ENCODE measurements around the gene SYNE3. TPM values are rescaled to one million over a fixed set of nuclear protein-coding genes. Genes with fewer than 3 reads are reported as not detected.

Gene SYNE3
- total and polyA plus RNA-seq, 10 of the 15 experiments (the other 5 are each of a cell fraction or from before 2014, with no cell fraction given) = 1.4 to 44.1 (median 13.4) TPM

- in situ Hi-C loops (cut with MboI) = no loop called here
- BruUV-seq (replicated peaks) = no TSS peak
- Histone ChIP-seq H3K4me2 (ENCODE audit: control insufficient read depth, insufficient read depth) (no peak overlapping the region), H3K9me3 (replicated peaks; ENCODE audit: control insufficient read depth, insufficient read depth, low read length) (no peaks in the 10 kb centered on the region), H3K27ac (ENCODE audit: control insufficient read depth, insufficient read depth) (no peak overlapping the region), H3K27me3 (replicated peaks in 1 of 2; ENCODE audit: control insufficient read depth in 2 of 2, insufficient read depth in 2 of 2, low read length in 1 of 2) (no peaks in the 10 kb centered on the region), H3K79me2 (ENCODE audit: control insufficient read depth, insufficient read depth, low read length) (peaks cover 52% of the 10 kb centered on the region), H3K9ac (ENCODE audit: control insufficient read depth, insufficient read depth, low read length) (no peak overlapping the region), H3K36me3 (ENCODE audit: control insufficient read depth in 2 of 2, insufficient read depth in 2 of 2, low read length in 1 of 2) (peaks cover 4 to 7% of the 10 kb centered on the region in 2 experiments; a peak in 3 of 4 replicates), H2AFZ (ENCODE audit: control insufficient read depth, low read depth, low read length) (no peak overlapping the region), H4K20me1 (ENCODE audit: control insufficient read depth, insufficient read depth) (no peaks in the 10 kb centered on the region), H3K4me1 (ENCODE audit: control insufficient read depth, insufficient read depth, low read length) (peaks cover 24% of the 10 kb centered on the region), H3K4me3 (no peak overlapping the region)
- intact Hi-C loops (cut with micrococcal nuclease; ENCODE audit: unreplicated experiment) = no loop called here
- FAIRE-seq (no peak), ATAC-seq (no peak), DNase-seq (ENCODE audit: low read depth, low spot score) (no peak)
- WGBS (ENCODE audit: insufficient coverage, insufficient replicate concordance, low lambda C conversion rate, missing lambda C conversion rate) = 81% methylated on average over 12 of the region's 12 CpGs
- ChIA-PET CTCF (interaction anchor here (0.9 kb wide), 1 partner anchor 30 kb away, joined by 3 read pairs; no protein-coding TSS in a partner anchor), SMC1A (ENCODE audit: uncharacterized antibody, unreplicated experiment) (interaction anchor here (0.8 to 3.2 kb wide), 7 partner anchors 10 to 48 kb away, joined by 3 to 12 read pairs (median 4); no protein-coding TSS in a partner anchor), POLR2A (interaction anchor here (0.7 kb wide), 1 partner anchor 33 kb away, joined by 3 read pairs; no protein-coding TSS in a partner anchor), RAD21 (ENCODE audit: unreplicated experiment) (interaction anchor here (0.6 to 1.4 kb wide), 4 partner anchors 10 to 258 kb away, joined by 3 to 4 read pairs (median 3); no protein-coding TSS in a partner anchor)
- TF ChIP-seq YY1 (IDR thresholded peaks at IDR 0.05; ENCODE audit: low read depth, low read length) = no peak
Observed at GRCh38 chr14:95482627-95483308, 33.7 kb downstream of the SYNE3 start.

GRCh38 chr14:95481391-95482022 lies 34.9 kb downstream of the SYNE3 start:
- intact Hi-C loops (cut with micrococcal nuclease; ENCODE audit: unreplicated experiment) = loop anchor here (2.0 kb wide), 1 partner anchor 13 kb away; no protein-coding TSS in a partner anchor
- Histone ChIP-seq H2AFZ (ENCODE audit: control insufficient read depth, low read depth, low read length) (no peak overlapping the region), H3K79me2 (ENCODE audit: control insufficient read depth, insufficient read depth, low read length) (peaks cover 46% of the 10 kb centered on the region), H3K27me3 (replicated peaks in 1 of 2; ENCODE audit: control insufficient read depth in 2 of 2, insufficient read depth in 2 of 2, low read length in 1 of 2) (no peaks in the 10 kb centered on the region), H3K4me3 (no peak overlapping the region), H3K9me3 (replicated peaks; ENCODE audit: control insufficient read depth, insufficient read depth, low read length) (no peaks in the 10 kb centered on the region), H3K4me1 (ENCODE audit: control insufficient read depth, insufficient read depth, low read length) (peaks cover 21% of the 10 kb centered on the region), H3K36me3 (ENCODE audit: control insufficient read depth in 2 of 2, insufficient read depth in 2 of 2, low read length in 1 of 2) (peaks cover 3 to 4% of the 10 kb centered on the region in 2 experiments; a peak in 3 of 4 replicates), H3K9ac (ENCODE audit: control insufficient read depth, insufficient read depth, low read length) (no peak overlapping the region), H4K20me1 (ENCODE audit: control insufficient read depth, insufficient read depth) (no peaks in the 10 kb centered on the region), H3K4me2 (ENCODE audit: control insufficient read depth, insufficient read depth) (no peak overlapping the region), H3K27ac (ENCODE audit: control insufficient read depth, insufficient read depth) (peak overlapping the region; percentile 92)
- SMC1A ChIA-PET (ENCODE audit: uncharacterized antibody, unreplicated experiment) = interaction anchor here (1.0 to 4.5 kb wide), 8 partner anchors 10 to 46 kb away, joined by 3 to 30 read pairs (median 11); no protein-coding TSS in a partner anchor
- FAIRE-seq (no peak), ATAC-seq (no peak), DNase-seq (ENCODE audit: low read depth, low spot score) (no peak)
- 80% methylated on average over 18 of the region's 18 CpGs for WGBS (ENCODE audit: insufficient coverage, insufficient replicate concordance, low lambda C conversion rate, missing lambda C conversion rate)
- no TSS peak for BruUV-seq (replicated peaks)
- RAD21 ChIA-PET (ENCODE audit: unreplicated experiment) = interaction anchor here (1.0 to 3.3 kb wide), 3 partner anchors 14 to 37 kb away, joined by 4 to 20 read pairs (median 7); no protein-coding TSS in a partner anchor
- POLR2A ChIA-PET = interaction anchor here (0.7 to 1.3 kb wide), 2 partner anchors 34 to 37 kb away, joined by 3 to 9 read pairs; no protein-coding TSS in a partner anchor
- TF ChIP-seq RAD21 (IDR thresholded peaks at IDR 0.05; ENCODE audit: insufficient read depth, low read depth, low read length) = no peak
- no peak for TF ChIP-seq MTA3 (IDR thresholded peaks at IDR 0.05; ENCODE audit: borderline replicate concordance, low read length)
- no peak for TF ChIP-seq SREBF2 (IDR thresholded peaks at IDR 0.05; ENCODE audit: low read length)
- no peak for TF ChIP-seq TCF3 (IDR thresholded peaks at IDR 0.05; ENCODE audit: borderline replicate concordance, insufficient read depth, low read depth, low read length)
- CTCF ChIA-PET = interaction anchor here (0.8 to 1.3 kb wide), 3 partner anchors 13 to 46 kb away, joined by 3 to 6 read pairs (median 3); no protein-coding TSS in a partner anchor
- in situ Hi-C loops (cut with MboI) = no loop called here

Data from GM12878 (cell line).